ENCODE results near the gene SDHAF3.
"Not testable (repeated sequence)": the region's sequence is repeated elsewhere in the genome, so short reads cannot be mapped to it uniquely, and the experiment has no call there.

Gene SDHAF3

DNA sequence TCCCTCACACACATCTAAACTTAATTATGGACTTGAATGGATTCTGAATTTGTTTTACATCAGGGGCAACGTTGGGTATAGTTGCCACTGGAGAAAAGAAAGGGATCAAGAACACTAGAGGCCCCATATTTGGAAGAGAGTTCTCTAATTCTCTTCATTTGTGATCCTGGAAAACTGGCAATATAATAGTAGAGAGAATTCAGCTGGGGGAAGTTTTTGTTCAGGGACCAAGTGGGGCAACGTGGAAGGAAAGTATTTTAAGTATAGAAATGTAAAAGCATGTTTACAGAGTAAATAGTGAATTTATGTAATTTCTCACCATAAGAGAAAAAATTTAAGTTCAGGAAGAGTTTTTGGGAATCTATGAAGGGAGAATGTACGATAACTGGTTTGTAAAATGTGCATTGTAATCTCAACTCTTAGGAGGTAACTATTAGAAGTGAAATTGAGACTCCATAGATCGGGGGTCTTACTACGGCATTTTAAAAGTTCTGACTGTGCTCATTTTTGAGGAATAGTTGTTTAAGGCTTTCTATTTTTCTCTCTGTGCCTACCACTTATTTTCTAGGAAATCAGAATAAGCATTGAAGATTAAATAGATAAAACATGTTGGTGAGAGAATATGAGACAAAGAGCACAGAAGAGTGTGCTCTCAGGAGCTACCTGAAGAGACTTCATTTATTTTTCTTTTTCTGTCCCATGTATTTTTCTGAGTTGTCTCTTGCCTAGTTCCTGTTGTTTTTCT is 3.4 kb downstream of the SDHAF3 start:
- ChIA-PET POLR2A (no interaction called here), CTCF (no interaction called here)
- no peak overlapping the region for H3K4me3 ChIP-seq (ENCODE audit: low read depth, low read length)
- no peaks in the 10 kb centered on the region for H3K36me3 ChIP-seq (ENCODE audit: control insufficient read depth in 2 of 2, insufficient read depth in 1 of 2, low read length in 2 of 2)
- no peaks in the 10 kb centered on the region for H3K9me3 ChIP-seq (ENCODE audit: control insufficient read depth, insufficient read depth, low read depth, low read length)
- H3K27ac ChIP-seq (ENCODE audit: extremely low read depth, low read depth, low read length), result no peak overlapping the region
- no peaks in the 10 kb centered on the region for H3K4me1 ChIP-seq (ENCODE audit: control insufficient read depth, insufficient read depth, low read length)
- TF ChIP-seq ZNF623 (tag by site-specific recombination; IDR thresholded peaks at IDR 0.05), result no peak
- TF ChIP-seq KLF7 (tag by site-specific recombination; IDR thresholded peaks at IDR 0.05; ENCODE audit: borderline replicate concordance), result no peak
- TF ChIP-seq ZNF24 (tag by site-specific recombination; IDR thresholded peaks at IDR 0.05), result no peak
- TF ChIP-seq ZNF274 (IDR thresholded peaks at IDR 0.05; ENCODE audit: low read length), result no peak
- no peak for TF ChIP-seq ZNF274 (tag by site-specific recombination; IDR thresholded peaks at IDR 0.05; ENCODE audit: borderline replicate concordance)
- TF ChIP-seq KLF10 (tag by site-specific recombination; IDR thresholded peaks at IDR 0.05), result no peak
- TF ChIP-seq ZNF223 (tag by site-specific recombination; IDR thresholded peaks at IDR 0.05), result no peak

DNA sequence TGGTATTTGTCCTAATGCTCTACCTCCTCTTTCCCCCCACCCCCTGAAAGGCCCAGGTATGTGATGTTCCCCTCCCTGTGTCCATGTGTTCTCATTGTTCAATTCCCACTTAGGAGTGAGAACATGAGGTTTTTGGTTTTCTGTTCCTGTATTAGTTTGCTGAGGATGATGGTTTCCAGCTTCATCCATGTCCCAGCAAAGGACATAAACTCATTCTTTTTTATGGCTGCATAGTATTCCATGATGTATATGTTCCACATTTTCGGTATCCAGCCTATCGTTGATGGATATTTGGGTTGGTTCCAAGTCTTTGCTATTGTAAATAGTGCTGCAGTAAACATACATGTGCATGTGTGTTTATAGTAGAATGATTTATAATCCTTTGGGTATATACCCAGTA is 5.6 kb downstream of the SDHAF3 start:
- POLR2A ChIA-PET, CTCF ChIA-PET: not testable (repeated sequence)

DNA sequence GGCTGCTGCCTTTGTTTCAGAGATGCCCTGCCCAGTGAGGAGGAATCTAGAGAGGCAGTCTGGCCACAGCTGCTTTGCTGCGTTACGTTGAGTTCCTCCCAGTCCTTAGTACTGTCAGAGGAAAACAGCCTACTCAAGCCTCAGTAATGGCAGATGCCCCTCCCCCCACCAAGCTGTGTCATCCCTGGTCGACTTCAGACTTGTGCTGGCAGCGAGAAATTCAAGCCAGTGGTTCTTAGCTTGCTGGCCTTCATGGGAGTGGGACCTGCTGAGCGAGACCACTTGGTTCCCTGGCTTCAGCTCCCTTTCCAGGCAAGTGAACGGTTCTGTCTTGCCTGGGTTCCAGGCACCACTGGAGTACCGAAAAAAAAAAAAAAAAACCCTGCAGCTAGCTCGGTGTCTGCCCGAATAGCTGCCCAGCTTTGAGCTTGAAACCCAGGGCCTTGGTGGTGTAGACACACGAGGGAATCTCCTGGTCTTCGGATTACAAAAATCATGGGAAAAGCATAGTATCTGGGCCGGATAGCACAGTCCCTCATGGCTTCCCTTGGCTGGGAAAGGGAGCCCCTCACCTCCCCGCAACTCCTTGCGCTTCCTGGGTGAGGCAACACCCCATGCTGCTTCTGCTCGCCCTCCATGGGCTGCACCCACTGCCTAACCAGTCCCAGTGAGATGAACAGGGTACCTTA is 9.1 kb downstream of the SDHAF3 start:
- no peaks in the 10 kb centered on the region for H3K9me3 ChIP-seq (ENCODE audit: control insufficient read depth, insufficient read depth, low read depth, low read length)
- H3K36me3 ChIP-seq (ENCODE audit: control insufficient read depth in 2 of 2, insufficient read depth in 1 of 2, low read length in 2 of 2), result no peaks in the 10 kb centered on the region
- H3K4me3 ChIP-seq (ENCODE audit: low read depth, low read length), result no peak overlapping the region
- H3K4me1 ChIP-seq (ENCODE audit: control insufficient read depth, insufficient read depth, low read length), result no peaks in the 10 kb centered on the region
- ChIA-PET POLR2A (interaction anchor here (0.7 to 1.9 kb wide), 2 partner anchors 9 to 10 kb away, joined by 5 to 6 read pairs; partner anchors contain the start of gene SDHAF3), CTCF (interaction anchor here (0.6 to 0.9 kb wide), 2 partner anchors 22 to 71 kb away, joined by 3 to 5 read pairs; no protein-coding TSS in a partner anchor)
- TF ChIP-seq KLF16 (tag by site-specific recombination; IDR thresholded peaks at IDR 0.05) (no peak), ZNF837 (tag by site-specific recombination; IDR thresholded peaks at IDR 0.05) (no peak), OVOL3 (tag by site-specific recombination; IDR thresholded peaks at IDR 0.05) (no peak), HOXD13 (CRISPR knock-in tag; IDR thresholded peaks at IDR 0.05; ENCODE audit: borderline replicate concordance) (no peak), SP7 (tag by site-specific recombination; IDR thresholded peaks at IDR 0.05) (no peak), EGR2 (tag by site-specific recombination; IDR thresholded peaks at IDR 0.05; ENCODE audit: low read depth) (no peak), ZSCAN23 (tag by site-specific recombination; IDR thresholded peaks at IDR 0.05) (no peak), ZNF791 (tag by site-specific recombination; IDR thresholded peaks at IDR 0.05) (no peak), ZEB2 (tag by site-specific recombination; IDR thresholded peaks at IDR 0.05) (no peak), ZNF146 (tag by site-specific recombination; IDR thresholded peaks at IDR 0.05) (no peak), ZNF311 (tag by site-specific recombination; IDR thresholded peaks at IDR 0.05; ENCODE audit: borderline replicate concordance) (no peak)
- TF ChIP-seq, protein P1, sequence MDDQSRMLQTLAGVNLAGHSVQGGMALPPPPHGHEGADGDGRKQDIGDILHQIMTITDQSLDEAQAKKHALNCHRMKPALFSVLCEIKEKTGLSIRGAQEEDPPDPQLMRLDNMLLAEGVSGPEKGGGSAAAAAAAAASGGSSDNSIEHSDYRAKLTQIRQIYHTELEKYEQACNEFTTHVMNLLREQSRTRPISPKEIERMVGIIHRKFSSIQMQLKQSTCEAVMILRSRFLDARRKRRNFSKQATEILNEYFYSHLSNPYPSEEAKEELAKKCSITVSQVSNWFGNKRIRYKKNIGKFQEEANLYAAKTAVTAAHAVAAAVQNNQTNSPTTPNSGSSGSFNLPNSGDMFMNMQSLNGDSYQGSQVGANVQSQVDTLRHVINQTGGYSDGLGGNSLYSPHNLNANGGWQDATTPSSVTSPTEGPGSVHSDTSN (CRISPR knock-in tag; IDR thresholded peaks at IDR 0.05), result no peak
- H3K27ac ChIP-seq (ENCODE audit: extremely low read depth, low read depth, low read length), result no peak overlapping the region

More for the DNA sequence above, 5.6 kb downstream of the SDHAF3 start:
- H3K4me3 ChIP-seq (ENCODE audit: low read depth, low read length); H3K36me3 ChIP-seq (ENCODE audit: control insufficient read depth in 2 of 2, insufficient read depth in 1 of 2, low read length in 2 of 2); H3K4me1 ChIP-seq (ENCODE audit: control insufficient read depth, insufficient read depth, low read length); H3K9me3 ChIP-seq (ENCODE audit: control insufficient read depth, insufficient read depth, low read depth, low read length); H3K27ac ChIP-seq (ENCODE audit: extremely low read depth, low read depth, low read length): not testable (repeated sequence)
- peak; percentile 45; the same call in 1 of the 2 replicates for TF ChIP-seq ZNF146 (tag by site-specific recombination; IDR thresholded peaks at IDR 0.05)

Data from HEK293 (cell line).